GM19328 (cell line): ENCODE results near the gene HSPB6.

Experiments used
- ATAC-seq: cut with Tn5 transposase; IDR thresholded peaks from one replicate; pipeline ENCODE4 v1.9.1; 2021; ENCODE audit warnings: mild to moderate bottlenecking, moderate library complexity; ENCODE audit not compliant: unreplicated experiment

Gene HSPB6

GRCh38 chr19:35767288-35768081 is 10.7 kb upstream of the HSPB6 start:
- no peak for ATAC-seq

DNA sequence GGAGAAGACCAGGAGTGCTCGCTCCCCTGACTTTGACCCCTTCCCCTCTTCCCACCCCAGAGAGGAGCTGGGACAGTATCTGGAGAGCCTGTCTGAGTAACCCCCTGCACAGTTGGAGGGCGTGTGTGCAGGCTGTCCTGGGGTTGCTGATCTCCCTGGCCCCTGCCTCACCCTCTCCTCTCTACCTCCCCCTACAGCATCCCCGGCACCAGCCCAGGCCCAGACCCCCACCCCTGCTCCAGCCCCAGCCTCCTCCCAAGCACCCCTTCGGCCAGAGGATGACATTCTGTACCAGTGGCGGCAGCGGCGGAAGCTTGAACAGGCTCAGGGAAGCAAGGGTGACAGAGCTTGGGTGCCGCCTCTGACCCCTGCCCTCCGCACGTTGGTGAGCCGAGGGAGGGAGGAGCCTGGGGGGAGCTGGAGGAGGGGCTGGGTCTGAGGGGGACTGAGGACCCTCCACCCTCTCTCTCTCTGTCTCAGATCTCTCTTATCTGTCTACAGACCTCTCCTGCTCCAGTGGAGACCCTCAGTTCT is 9.8 kb upstream of the HSPB6 start:
- ATAC-seq, result no peak

DNA sequence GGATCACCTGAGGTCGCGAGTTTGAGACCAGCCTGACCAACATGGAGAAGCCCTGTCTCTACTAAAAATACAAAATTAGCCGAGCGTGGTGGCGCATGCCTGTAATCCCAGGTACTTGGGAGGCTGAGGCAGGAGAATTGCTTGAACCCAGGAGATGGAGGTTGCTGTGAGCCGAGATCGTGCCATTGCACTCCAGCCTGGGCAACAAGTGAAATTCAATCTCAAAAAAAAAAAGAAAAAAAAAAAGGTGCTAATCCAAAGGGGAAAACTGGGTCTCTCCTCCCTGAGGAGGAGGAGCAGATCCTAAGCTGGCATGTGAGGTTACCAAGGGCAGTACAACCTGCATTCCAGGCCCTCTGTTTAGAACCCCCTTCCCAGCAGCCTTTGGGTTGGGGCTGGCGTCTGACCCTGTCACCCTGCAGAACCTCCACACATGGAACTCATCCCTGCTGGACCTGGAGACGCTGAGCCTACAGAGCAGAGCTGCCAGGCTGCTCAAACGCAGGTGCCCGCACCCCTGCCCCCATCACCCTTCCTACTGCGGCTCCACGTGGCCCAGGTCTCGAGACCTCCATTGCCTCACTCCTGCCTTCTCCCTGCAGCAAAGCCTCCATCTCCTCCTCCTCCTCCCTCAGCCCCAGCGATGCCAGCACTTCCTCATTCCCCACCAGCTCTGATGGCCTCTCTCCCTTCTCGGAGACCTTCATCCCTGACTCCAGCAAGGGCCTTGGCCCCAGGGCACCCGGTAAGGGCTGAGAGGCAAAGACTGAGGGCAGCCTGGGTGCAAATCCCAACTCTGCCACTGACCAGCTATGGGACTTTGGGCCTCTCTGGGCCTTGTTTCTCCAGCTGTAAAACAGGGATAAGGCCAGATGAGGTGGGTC is 7.8 kb upstream of the HSPB6 start:
- no peak for ATAC-seq

GRCh38 chr19:35760711-35761349 is 4.0 kb upstream of the HSPB6 start:
- ATAC-seq, result no peak

DNA sequence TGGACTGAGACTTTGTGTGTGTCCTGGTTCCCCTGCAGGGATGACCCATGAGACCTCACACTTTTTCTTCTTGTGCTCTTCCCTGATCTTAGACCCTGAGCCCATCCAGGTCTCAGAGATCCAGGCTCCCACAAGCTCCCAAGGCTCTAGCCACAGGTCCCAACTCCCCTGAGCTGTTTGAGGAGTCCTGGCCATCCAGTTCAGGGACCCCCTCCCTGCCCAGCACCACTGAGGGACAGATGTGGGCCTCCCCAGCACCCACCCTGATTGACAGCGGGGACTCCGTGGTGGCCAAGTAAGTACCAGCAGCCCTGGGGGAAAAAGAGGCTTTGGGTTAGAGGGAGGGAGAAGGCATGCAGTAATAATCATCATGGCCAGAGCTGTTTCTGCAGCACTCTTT is 2.9 kb upstream of the HSPB6 start:
- no peak for ATAC-seq

DNA sequence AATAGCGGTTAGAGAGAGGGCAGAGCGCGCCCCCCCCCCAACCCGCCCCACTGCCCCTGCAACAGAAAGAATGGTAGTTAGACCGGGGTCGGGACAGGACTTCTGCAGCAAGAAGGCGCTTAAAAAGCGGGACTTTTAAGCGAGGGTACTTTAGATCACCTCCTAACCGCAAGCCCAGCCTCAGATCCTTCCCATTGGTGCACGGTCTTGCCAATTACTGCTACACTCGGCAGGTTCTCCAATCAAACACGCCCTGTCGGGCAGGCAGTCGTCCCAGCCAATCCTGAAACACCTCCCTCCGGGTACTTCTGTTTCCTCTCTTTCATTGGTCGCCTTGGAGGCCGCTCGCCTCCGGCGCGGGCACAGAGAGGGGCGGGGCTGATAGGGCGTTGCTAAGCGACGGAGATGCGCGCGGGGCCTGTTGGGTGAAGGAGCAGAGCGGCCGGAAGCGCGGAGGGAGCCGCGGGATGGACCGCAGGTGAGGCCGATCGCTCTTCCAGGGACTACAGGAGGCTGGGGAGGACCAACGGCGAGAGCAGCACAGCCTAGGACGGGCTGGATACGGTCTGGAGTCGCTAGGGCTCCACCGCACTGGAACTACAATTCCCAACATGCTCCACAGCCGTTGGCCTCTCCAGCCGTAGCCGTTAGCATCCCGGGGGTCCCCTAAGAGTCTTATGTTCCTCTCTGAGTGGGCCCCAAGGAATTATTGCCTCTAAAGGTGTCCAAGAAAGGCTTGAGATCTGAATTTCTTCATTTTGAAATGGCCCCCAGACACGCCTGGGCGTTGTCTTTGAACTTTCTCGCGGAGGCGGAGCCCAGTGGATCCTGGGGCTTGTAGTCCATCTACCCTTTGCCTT is 1.1 kb upstream of the HSPB6 start, which contains the start of gene PROSER3:
Gene PROSER3, plus strand, starts transcription at position 428 of the 860 bp plus-strand sequence. Its CDS starts 40 bp downstream, at position 468.
- ATAC-seq, result peak; percentile 96

GRCh38 chr19:35757231-35757748 is 461 bp upstream of the HSPB6 start:
- ATAC-seq, result no peak

DNA sequence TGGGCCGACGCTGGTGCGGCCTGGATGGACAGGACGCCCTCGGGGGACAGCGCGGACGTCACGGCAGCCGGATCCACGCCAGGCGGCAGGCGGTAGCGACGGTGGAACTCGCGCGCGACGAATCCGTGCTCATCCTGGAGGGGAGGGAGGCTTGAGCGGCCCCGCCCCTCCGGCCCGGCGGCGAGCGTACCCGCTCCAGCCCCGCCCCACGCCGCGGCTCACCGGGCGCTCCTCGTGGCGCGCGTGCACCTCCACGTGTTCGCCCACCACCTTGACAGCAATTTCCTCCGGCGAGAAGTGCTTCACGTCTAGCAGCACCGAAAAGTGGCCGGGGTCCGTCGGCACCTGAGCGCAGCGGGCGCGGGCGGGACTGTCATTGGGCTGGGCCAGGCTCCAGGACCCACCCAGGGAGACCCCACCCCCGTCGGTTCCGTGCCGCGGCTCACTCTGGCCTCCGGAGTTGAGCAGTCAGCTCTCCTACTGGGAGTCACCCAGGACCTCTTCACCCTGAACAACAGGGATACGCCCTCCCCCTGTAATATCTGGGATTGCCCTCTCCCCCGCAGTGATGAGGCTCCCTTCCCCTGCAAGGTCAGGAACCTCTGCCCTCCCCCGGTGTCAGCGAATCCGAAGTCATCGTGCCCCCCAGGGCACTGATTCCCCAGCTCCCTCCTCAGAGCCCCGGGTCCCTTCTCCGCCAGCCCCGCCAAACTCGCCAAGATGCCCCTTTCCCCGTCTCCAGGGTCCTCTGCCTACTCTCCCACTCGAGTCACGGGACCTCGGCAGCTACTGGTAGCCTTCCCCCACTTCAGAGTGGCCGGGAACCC is 1.1 kb downstream of the HSPB6 start:
- no peak for ATAC-seq

GRCh38 chr19:35755131-35755549 is 1.7 kb downstream of the HSPB6 start:
- no peak for ATAC-seq

GRCh38 chr19:35754370-35755130 is 2.3 kb downstream of the HSPB6 start:
- ATAC-seq, result no peak

- no peak for ATAC-seq
Observed at GRCh38 chr19:35753634-35754369, 3.0 kb downstream of the HSPB6 start.

DNA sequence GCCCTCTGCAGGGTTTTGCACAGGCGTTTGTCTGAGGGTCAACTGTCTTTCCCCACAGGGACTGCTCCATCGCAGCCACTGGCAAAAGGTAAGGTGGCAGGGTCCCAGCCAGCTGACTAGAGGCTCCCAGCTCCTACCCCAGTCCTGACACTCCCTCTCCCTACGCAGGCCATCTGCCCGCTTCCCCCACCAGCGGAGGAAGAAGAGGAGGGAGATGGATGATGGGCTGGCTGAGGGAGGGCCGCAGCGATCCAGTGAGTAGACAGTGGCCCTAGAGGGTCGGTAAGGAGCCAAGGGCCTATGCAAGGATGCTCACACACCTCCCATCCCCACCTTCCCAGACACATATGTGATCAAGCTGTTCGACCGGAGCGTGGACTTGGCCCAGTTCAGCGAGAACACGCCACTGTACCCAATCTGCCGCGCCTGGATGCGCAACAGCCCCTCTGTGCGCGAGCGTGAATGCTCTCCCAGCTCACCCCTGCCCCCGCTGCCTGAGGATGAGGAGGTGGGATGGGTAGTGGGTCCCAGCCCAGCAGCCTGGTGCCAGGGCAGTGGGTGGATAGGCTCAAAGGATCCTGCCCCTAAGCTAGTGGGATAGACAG is 4.0 kb downstream of the HSPB6 start:
- ATAC-seq, result no peak

DNA sequence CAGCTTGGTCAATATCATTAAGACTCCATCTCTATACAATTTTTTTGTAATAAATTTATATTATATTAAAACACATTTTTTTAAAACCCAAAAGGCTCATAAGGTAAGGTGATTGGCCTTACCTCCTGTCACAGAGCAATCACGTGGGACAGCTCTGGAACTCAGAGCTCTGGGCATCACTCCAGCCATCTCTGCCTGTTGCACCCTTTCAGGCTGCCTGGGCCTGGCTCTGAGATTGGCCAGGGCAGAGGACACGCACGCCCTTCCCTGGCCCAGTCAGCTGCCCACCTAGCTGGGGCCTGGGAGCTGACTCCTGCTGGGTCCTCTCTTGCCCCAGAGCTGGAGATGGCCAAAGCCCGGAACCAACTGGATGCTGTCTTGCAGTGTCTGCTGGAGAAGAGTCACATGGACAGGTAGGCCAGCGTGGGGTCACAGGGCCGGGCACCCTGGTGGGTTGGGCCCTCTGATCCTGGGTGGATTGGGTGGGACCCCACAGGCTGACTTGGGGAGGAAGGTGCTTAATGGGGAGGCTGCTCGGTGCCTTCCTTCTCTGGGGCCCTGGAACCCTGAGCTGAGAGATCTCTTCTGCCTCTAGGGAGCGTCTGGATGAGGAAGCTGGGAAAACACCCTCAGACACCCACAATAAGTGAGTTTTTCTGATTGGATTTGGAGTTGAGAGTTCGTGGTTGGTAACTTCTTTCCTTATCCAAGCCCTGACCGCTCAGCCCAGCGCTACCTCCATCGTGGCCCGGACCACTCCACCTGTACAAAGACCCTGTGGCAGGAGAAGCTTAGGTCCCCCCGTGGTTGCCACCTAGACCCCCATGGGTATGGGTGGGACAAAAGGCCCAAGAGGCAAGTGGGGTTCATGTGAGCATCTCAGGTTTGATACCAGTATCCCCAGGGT is 4.7 kb downstream of the HSPB6 start:
- no peak for ATAC-seq

DNA sequence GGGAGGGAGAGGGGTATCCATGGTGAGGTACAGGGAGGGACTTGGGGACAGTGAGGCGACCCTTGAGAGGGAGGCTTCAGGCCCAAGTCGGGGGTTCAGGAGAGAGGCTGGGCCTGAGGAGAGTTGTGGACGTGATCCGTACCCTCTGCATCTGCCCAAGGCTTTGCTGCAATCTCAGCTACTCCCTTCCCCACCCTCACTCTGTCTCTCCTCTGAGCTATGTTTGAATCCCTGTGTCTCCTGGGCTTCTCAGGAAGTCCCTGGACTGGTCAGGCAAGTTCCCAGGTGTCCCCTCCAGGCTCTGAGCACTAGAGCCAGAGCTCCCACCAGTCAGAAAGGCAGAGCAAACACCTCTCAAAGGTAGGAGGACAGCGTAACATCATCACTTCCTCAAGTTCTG is 6.7 kb downstream of the HSPB6 start:
- ATAC-seq, result no peak

GRCh38 chr19:35748106-35749020 is 8.5 kb downstream of the HSPB6 start, which contains the start of gene LIN37:
Gene LIN37, plus strand, starts transcription at chr19:35748576. Its CDS starts 149 bp downstream, at chr19:35748725.
- ATAC-seq, result peak; percentile 72
